ENCODE results near the gene PI16. TPM values are rescaled to one million over a fixed set of nuclear protein-coding genes. Genes with fewer than 3 reads are reported as not detected.

The PI16 gene
- total RNA-seq, 2 donors from 2014 or later, result 1.2 to 2.6 TPM

- no peaks in the 10 kb centered on the region for H3K4me1 ChIP-seq
- no peak overlapping the region for H3K4me3 ChIP-seq
- no peaks in the 10 kb centered on the region for H3K27me3 ChIP-seq
- H3K27ac ChIP-seq, result no peak overlapping the region
- H3K9me3 ChIP-seq, result no peaks in the 10 kb centered on the region
- intact Hi-C loops (cut with DNase I), result no loop called here
- H3K36me3 ChIP-seq, result no peaks in the 10 kb centered on the region
- no peak overlapping the region for H3K9ac ChIP-seq (ENCODE audit: low read depth in 2 of 2, low read length in 2 of 2)
- TF ChIP-seq, protein P1, sequence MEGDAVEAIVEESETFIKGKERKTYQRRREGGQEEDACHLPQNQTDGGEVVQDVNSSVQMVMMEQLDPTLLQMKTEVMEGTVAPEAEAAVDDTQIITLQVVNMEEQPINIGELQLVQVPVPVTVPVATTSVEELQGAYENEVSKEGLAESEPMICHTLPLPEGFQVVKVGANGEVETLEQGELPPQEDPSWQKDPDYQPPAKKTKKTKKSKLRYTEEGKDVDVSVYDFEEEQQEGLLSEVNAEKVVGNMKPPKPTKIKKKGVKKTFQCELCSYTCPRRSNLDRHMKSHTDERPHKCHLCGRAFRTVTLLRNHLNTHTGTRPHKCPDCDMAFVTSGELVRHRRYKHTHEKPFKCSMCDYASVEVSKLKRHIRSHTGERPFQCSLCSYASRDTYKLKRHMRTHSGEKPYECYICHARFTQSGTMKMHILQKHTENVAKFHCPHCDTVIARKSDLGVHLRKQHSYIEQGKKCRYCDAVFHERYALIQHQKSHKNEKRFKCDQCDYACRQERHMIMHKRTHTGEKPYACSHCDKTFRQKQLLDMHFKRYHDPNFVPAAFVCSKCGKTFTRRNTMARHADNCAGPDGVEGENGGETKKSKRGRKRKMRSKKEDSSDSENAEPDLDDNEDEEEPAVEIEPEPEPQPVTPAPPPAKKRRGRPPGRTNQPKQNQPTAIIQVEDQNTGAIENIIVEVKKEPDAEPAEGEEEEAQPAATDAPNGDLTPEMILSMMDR (IDR thresholded peaks at IDR 0.05), result no peak
- no peak for DNase-seq
Observed at GRCh38 chr6:37011656-37012378, 57.3 kb downstream of the PI16 start.

DNA sequence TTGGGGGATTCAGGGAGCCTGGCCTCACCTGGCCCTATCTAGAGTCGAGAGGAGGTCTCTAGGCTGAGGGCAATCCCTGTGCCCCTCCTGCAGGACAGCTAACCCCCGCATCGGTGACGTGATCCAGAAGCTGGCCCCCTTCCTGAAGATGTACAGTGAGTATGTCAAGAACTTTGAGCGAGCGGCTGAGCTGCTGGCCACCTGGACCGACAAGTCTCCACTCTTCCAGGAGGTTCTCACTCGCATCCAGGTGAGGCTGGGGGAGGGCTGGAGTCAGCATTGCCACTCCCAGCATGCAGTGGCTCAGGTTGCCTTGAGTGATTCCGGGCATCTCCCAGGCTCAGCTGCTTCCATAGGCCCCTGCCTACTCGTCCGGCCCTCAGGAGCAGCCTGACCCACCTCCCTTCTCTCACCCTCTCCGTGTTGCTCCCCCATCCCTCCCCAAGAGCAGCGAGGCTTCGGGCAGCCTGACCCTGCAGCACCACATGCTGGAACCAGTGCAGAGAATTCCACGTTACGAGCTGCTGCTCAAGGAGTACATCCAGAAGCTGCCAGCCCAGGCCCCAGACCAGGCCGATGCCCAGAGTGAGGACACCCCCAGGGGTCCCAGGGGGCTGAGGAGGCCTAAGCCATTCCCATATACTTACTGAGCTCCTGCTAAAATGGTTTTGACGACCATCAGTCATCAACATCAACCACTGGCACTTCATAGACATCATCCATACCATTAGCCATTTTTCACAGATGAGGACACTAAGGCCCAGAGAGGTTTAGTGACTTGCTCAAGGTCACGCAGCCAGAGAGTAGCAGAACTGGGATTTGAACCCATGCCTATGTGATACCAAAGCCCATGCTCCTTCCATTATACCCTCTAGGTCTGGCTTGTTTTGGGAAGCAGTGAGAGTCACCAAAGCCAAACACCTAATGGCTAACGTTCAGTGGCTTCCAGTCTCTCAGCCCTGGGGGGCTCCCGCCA lies 59.3 kb downstream of the PI16 start:
- intact Hi-C loops (cut with DNase I), result no loop called here
- Histone ChIP-seq H3K4me3 (no peak overlapping the region), H3K9ac (ENCODE audit: low read depth in 2 of 2, low read length in 2 of 2) (no peak overlapping the region), H3K4me1 (no peaks in the 10 kb centered on the region), H3K27ac (no peak overlapping the region), H3K36me3 (no peaks in the 10 kb centered on the region), H3K9me3 (no peaks in the 10 kb centered on the region), H3K27me3 (no peaks in the 10 kb centered on the region)
- DNase-seq, result no peak
- TF ChIP-seq, protein P1 (IDR thresholded peaks at IDR 0.05), result no peak

Other genes starting within 250 kb of the PI16 start
- 1 to 10 TPM; 4.6 to 8.0 TPM for gene CPNE5, start 115.3 kb upstream of the PI16 start, total RNA-seq
- gene PPIL1, start 79.9 kb upstream of the PI16 start, total RNA-seq, result 10 to 100 TPM in 1 of 2 donors, 1 to 10 TPM in 1; 9.9 to 23.6 TPM
- 10 to 100 TPM; 46.3 to 49.5 TPM for gene C6orf89, start 68.8 kb upstream of the PI16 start, total RNA-seq
- 100 to 1,000 TPM; 160 to 197 TPM for gene MTCH1, start 31.5 kb downstream of the PI16 start, total RNA-seq
- gene FGD2, start 50.9 kb downstream of the PI16 start, total RNA-seq, result 1 to 10 TPM; 3.6 to 3.8 TPM
- 10 to 100 TPM; 15.6 to 26.2 TPM for gene PIM1, start 215.4 kb downstream of the PI16 start, total RNA-seq